NT2/D1 (cell line): ENCODE results near the gene PPP1R3A.
"Not testable (repeated sequence)": the region's sequence is repeated elsewhere in the genome, so short reads cannot be mapped to it uniquely, and the experiment has no call there.

Experiments
- DNase-seq: peaks from one replicate; pipeline ENCODE4 v3.0.0-alpha.2; 2011; ENCODE audit warnings: low read depth, low spot score
- H3K27me3 ChIP-seq: 2 replicates; pipeline ENCODE4 v1.6.0; 2011; ENCODE audit warnings: mild to moderate bottlenecking; ENCODE audit not compliant: insufficient read length, insufficient read depth
- H3K36me3 ChIP-seq: 2 replicates; pipeline ENCODE4 v1.6.1; 2011; ENCODE audit warnings: mild to moderate bottlenecking, low read length, mixed read lengths; ENCODE audit not compliant: insufficient read depth, insufficient read length
- H3K4me1 ChIP-seq: 2 replicates; pipeline ENCODE4 v1.5.1; 2011; ENCODE audit not compliant: insufficient read depth, insufficient read length
- H3K4me3 ChIP-seq: 2 replicates; pipeline ENCODE4 v1.5.1; 2011; ENCODE audit warnings: low read depth; ENCODE audit not compliant: insufficient read length
- H3K9ac ChIP-seq: 2 replicates; pipeline ENCODE4 v1.6.0; 2011; ENCODE audit warnings: low read depth; ENCODE audit not compliant: insufficient read length
- H3K9me3 ChIP-seq: 2 replicates; pipeline ENCODE4 v1.5.1; 2011; ENCODE audit warnings: mild to moderate bottlenecking, low read length; ENCODE audit not compliant: insufficient read depth
- SUZ12 ChIP-seq: IDR thresholded peaks from 2 replicates; pipeline ENCODE4 v1.6.1; 2011; ENCODE audit not compliant: insufficient read length, insufficient read depth; ENCODE audit errors: extremely low read depth
- YY1 ChIP-seq: IDR thresholded peaks from 2 replicates; pipeline ENCODE4 v1.6.1; 2011; ENCODE audit not compliant: insufficient read length, insufficient read depth
- ZNF274 ChIP-seq: IDR thresholded peaks from 2 replicates; pipeline ENCODE4 v1.6.1; 2011; ENCODE audit warnings: mild to moderate bottlenecking, low read depth, low read length

The PPP1R3A gene

GRCh38 chr7:113936982-113937381 is 18.2 kb upstream of the PPP1R3A start:
- Histone ChIP-seq H3K9me3 (peaks cover 3% of the 10 kb centered on the region; the same call in 1 of the 2 replicates), H3K4me1 (no peaks in the 10 kb centered on the region), H3K27me3 (no peaks in the 10 kb centered on the region), H3K36me3 (no peaks in the 10 kb centered on the region), H3K4me3 (no peak overlapping the region), H3K9ac (no peak overlapping the region)
- TF ChIP-seq YY1 (no peak), SUZ12 (no peak)
- DNase-seq, result no peak

DNA sequence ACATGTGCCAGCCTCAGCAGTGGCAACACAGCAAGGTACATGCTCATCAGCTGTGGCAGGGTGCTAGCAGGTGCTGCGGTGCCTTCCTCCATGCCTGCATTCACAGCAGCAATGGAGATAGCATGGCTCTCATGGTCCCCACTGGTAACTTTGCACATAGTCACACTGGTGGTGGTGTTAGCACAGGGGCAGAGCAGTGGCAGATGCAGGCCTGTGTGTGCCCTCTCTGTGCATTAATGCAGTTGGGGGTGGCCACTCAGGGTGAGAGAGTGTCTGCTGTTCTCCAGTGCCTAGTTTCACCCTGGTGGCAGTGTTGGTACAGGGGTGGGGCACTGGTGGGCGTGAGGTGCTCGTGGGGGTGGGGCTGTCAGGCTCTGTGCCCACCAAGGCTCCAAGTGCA is 17.7 kb upstream of the PPP1R3A start:
- TF ChIP-seq ZNF274 (no peak), YY1 (no peak), SUZ12 (no peak)
- no peaks in the 10 kb centered on the region for H3K27me3 ChIP-seq
- DNase-seq, result no peak
- peaks cover 3% of the 10 kb centered on the region; the same call in 1 of the 2 replicates for H3K9me3 ChIP-seq
- H3K4me3 ChIP-seq, result no peak overlapping the region
- no peaks in the 10 kb centered on the region for H3K4me1 ChIP-seq
- no peak overlapping the region for H3K9ac ChIP-seq
- no peaks in the 10 kb centered on the region for H3K36me3 ChIP-seq

- H3K4me1 ChIP-seq, H3K36me3 ChIP-seq, H3K9me3 ChIP-seq, DNase-seq, H3K4me3 ChIP-seq, H3K9ac ChIP-seq, H3K27me3 ChIP-seq: not testable (repeated sequence)
Observed at GRCh38 chr7:113929389-113929788, 10.6 kb upstream of the PPP1R3A start.

- TF ChIP-seq ZNF274, result no peak
- no peak for TF ChIP-seq SUZ12
- TF ChIP-seq YY1, result no peak
- H3K27me3 ChIP-seq, result no peaks in the 10 kb centered on the region
- no peak overlapping the region for H3K4me3 ChIP-seq
- no peak for DNase-seq
- H3K36me3 ChIP-seq, result no peaks in the 10 kb centered on the region
- no peak overlapping the region for H3K9ac ChIP-seq
- H3K4me1 ChIP-seq, result no peaks in the 10 kb centered on the region
- peaks cover 3% of the 10 kb centered on the region; the same call in 1 of the 2 replicates for H3K9me3 ChIP-seq
Observed at GRCh38 chr7:113928112-113928511, 9.3 kb upstream of the PPP1R3A start.

- no peak for DNase-seq
- Histone ChIP-seq H3K9ac (no peak overlapping the region), H3K4me1 (no peaks in the 10 kb centered on the region), H3K27me3 (no peaks in the 10 kb centered on the region), H3K9me3 (no peaks in the 10 kb centered on the region), H3K4me3 (no peak overlapping the region), H3K36me3 (no peaks in the 10 kb centered on the region)
- TF ChIP-seq SUZ12 (no peak), YY1 (no peak)
Observed at GRCh38 chr7:113922049-113922448, 3.2 kb upstream of the PPP1R3A start.

GRCh38 chr7:113921363-113921762 is 2.6 kb upstream of the PPP1R3A start:
- Histone ChIP-seq H3K9me3 (no peaks in the 10 kb centered on the region), H3K9ac (no peak overlapping the region), H3K36me3 (no peaks in the 10 kb centered on the region), H3K4me3 (no peak overlapping the region), H3K27me3 (no peaks in the 10 kb centered on the region), H3K4me1 (no peaks in the 10 kb centered on the region)
- no peak for DNase-seq
- TF ChIP-seq ZNF274, result no peak
- no peak for TF ChIP-seq YY1
- TF ChIP-seq SUZ12, result no peak

- Histone ChIP-seq H3K36me3 (no peaks in the 10 kb centered on the region), H3K9ac (no peak overlapping the region), H3K4me1 (no peaks in the 10 kb centered on the region), H3K9me3 (no peaks in the 10 kb centered on the region), H3K27me3 (no peaks in the 10 kb centered on the region), H3K4me3 (no peak overlapping the region)
- no peak for DNase-seq
- TF ChIP-seq ZNF274, result no peak
Observed at GRCh38 chr7:113917840-113918239, 969 bp downstream of the PPP1R3A start.

DNA sequence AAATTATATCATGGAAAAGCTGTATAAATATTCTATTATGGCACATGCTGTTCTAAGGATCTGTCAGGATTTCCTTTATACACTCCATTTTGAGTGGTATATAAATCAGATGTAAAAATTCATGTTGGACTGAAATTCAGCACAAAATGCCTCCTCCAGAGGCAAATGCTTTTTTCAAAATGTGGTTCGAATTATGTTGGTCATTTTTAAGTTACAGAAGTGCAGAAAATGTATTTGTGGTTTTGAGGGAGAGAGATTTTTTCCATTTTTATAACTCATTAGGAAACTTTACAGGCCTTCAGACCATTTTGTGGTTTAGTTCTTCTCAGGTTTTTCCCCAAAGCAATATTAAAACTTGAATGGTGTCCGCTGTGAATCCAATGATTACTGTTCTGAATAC is 2.9 kb downstream of the PPP1R3A start:
- no peak overlapping the region for H3K4me3 ChIP-seq
- no peaks in the 10 kb centered on the region for H3K36me3 ChIP-seq
- no peaks in the 10 kb centered on the region for H3K9me3 ChIP-seq
- TF ChIP-seq YY1 (no peak), SUZ12 (no peak), ZNF274 (no peak)
- no peaks in the 10 kb centered on the region for H3K27me3 ChIP-seq
- no peak for DNase-seq
- no peaks in the 10 kb centered on the region for H3K4me1 ChIP-seq
- no peak overlapping the region for H3K9ac ChIP-seq
